Stimulated activated CD4-positive, alpha-beta T cell treated with anti-CD3 and anti-CD28 coated beads, Interleukin-15, amount 100 ng/mL, for 24 hours (primary cell): Measurements from ENCODE around the gene NME2.

ENCODE experiments used
- DNase-seq: peaks from one replicate; pipeline ENCODE4 v3.0.0-alpha.2; 2020

The NME2 gene

GRCh38 chr17:51166198-51166986 is at the start of gene NME2:
NME2 (plus strand) TSS chr17:51166411; CDS start chr17:51166831, 420 bp downstream.
- peak; percentile 88 for DNase-seq

- DNase-seq = no peak
These were observed 47.6 kb upstream of the NME2 start for GRCh38 chr17:51118330-51119195.

- DNase-seq = peak; percentile 62
These were observed 46.5 kb upstream of the NME2 start for GRCh38 chr17:51119415-51120356.

- DNase-seq = no peak
These were observed 45.9 kb upstream of the NME2 start for GRCh38 chr17:51120357-51120738.

GRCh38 chr17:51120739-51121619 is 45.2 kb upstream of the NME2 start, which contains the start of gene SPAG9:
SPAG9 (minus strand) TSS chr17:51120868; CDS start chr17:51120656, 212 bp downstream.
- peak; percentile 95 for DNase-seq

- DNase-seq = peak; percentile 95
These were observed 44.4 kb upstream of the NME2 start for GRCh38 chr17:51121620-51122472.

GRCh38 chr17:51122473-51123115 is 43.6 kb upstream of the NME2 start:
- peak; percentile 29 for DNase-seq

GRCh38 chr17:51124640-51125503 is 41.3 kb upstream of the NME2 start:
- DNase-seq = no peak

- DNase-seq = peak; percentile 15
These were observed 38.1 kb upstream of the NME2 start for GRCh38 chr17:51128076-51128475.

GRCh38 chr17:51132964-51133319 is 33.3 kb upstream of the NME2 start:
- no peak for DNase-seq

- no peak for DNase-seq
These were observed 32.8 kb upstream of the NME2 start for GRCh38 chr17:51133365-51133764.

GRCh38 chr17:51135956-51136355 is 30.3 kb upstream of the NME2 start:
- DNase-seq = no peak

GRCh38 chr17:51142597-51142996 is 23.6 kb upstream of the NME2 start:
- no peak for DNase-seq

GRCh38 chr17:51144266-51145022 is 21.8 kb upstream of the NME2 start:
- DNase-seq = no peak

GRCh38 chr17:51147650-51148049 is 18.6 kb upstream of the NME2 start:
- no peak for DNase-seq

GRCh38 chr17:51149163-51149562 is 17.0 kb upstream of the NME2 start:
- no peak for DNase-seq

GRCh38 chr17:51150932-51151331 is 15.3 kb upstream of the NME2 start:
- DNase-seq = no peak

- DNase-seq = no peak
These were observed 13.4 kb upstream of the NME2 start for GRCh38 chr17:51152766-51153209.
